HG02870 (cell line): ENCODE results near the gene ASTN2.
"Not testable (repeated sequence)": the region's sequence is repeated elsewhere in the genome, so short reads cannot be mapped to it uniquely, and the experiment has no call there.

Experiments
- ATAC-seq: cut with Tn5 transposase; IDR thresholded peaks from one replicate; pipeline ENCODE4 v1.9.1; 2021; ENCODE audit warnings: mild to moderate bottlenecking, moderate library complexity; ENCODE audit not compliant: unreplicated experiment

The ASTN2 gene

DNA sequence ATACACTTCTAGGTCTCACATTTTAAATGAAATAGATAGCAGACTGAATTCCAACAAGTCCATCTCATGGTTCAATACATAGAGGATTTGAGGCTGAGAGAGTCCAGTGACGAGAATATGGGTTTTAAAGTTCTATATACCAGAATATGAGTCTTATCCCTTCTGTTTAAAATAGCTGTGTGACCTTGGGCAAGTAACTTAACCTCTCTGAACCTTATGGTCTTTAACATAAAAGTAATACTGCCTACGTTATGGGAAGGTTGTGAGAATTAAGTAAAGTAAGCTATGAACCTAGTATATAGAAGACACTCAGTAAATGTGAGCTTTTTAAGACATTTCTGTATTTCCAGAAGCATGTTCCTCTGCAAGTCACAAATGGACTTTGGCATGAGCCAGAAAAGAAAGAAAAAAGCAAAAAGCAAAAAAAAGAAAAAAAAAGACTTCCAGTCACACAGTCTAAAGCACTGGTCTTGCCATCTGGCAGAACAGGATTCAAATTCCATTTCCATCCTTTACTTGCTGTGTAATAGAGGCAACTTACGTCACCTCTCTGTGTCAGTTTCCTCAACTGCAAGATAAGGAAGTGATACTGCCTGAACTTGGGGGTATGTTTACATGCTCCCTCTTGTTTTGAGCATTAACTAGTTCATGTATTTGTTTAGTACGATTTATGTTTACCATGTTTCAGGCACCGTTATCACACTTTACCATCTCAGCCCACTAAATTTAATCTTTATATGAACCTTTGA lies 479.5 kb downstream of the ASTN2 start:
- peak; percentile 48 for ATAC-seq

- ATAC-seq: no peak
These were observed 480.7 kb downstream of the ASTN2 start for GRCh38 chr9:116934131-116934530.

GRCh38 chr9:116933251-116933650 lies 481.6 kb downstream of the ASTN2 start:
- ATAC-seq: no peak

DNA sequence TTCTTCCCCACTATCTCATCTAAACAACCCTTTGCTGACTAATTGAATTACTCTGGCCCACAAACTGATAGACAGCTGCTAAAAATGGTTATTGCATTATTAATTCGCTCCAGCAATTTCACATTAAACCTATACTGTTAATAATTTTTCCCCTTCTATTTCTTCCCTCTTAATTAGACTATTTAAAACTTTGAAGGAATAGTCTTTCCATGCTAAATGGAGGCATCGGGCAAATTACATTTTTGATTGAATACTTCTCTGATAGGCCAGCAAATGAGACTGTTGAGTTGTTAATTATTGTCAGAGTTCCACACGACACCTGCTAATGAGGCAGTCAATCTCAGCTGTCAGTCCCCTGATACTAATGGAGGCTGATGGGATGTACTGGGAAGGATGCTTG lies 485.2 kb downstream of the ASTN2 start:
- no peak for ATAC-seq

- ATAC-seq: no peak
These were observed 486.0 kb downstream of the ASTN2 start for GRCh38 chr9:116928884-116929283.

- no peak for ATAC-seq
These were observed 486.6 kb downstream of the ASTN2 start for GRCh38 chr9:116928289-116928688.

DNA sequence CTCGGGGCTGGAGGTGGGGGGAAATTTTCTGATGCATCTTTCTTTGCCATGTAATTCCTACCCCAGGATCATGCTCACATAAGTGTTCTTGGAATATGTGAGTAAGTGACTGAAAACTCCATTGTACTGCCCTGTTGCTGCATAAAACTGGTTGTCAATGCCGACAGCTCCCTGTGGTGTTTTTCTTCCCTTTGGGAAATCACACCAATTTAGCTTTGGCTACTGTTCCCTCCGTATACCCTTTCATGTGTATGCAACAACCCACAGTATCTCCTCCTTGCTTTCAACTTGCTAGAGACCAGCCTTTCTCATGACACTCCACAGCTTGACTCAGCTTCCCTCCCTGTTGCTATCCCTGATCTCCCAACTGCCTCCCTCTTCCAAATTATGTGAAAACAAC lies 487.1 kb downstream of the ASTN2 start:
- ATAC-seq: no peak

DNA sequence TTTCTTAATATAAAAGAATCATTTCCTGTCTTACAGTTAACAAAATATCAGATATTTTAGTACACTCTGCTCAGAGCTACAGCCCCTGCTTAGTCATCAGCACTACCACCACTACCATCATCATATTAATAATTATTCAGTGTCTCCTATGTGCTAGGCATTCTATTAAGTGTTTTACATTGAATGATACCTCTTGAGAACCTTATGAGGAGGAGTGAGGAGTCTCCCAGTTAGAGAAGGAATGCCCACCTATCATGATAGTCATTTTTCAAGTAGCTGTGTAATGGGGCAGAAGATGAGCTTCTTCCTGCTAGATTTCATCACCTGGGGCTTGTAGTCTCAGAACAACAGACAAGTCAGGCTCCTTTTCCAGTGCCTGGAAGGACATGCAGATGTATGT lies 489.7 kb downstream of the ASTN2 start:
- no peak for ATAC-seq

DNA sequence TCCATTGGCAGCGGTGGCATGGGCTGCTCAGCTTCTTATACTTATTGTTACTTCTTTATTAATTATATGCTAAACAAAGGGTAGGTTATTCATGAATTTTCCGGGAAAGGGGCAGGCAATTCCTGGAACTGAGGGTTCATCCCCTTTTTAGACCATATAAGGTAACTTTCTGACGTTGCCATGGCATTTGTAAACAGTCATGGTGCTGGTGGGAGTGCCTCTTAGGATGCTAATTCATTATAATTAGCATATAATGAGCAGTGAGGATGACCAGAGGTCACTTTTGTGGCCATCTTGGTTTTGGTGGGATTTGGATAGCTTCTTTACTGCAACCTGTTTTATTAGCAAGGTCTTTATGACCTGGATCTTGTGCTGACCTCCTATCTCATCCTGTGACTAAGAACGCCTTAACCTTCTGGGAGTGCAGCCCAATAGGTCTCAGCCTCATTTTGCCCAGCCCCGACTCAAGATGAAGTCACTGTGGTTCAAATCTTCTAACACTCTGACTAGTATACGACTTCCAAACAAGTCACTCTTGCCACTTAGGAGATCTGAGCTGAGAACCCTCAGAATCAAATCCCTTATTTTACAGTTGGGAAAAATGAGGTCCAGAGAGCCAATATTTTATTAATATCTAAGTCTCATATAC lies 490.3 kb downstream of the ASTN2 start:
- ATAC-seq: no peak

- ATAC-seq: not testable (repeated sequence)
These were observed 496.9 kb downstream of the ASTN2 start for GRCh38 chr9:116917895-116918508.

- no peak for ATAC-seq
These were observed 501.3 kb downstream of the ASTN2 start for GRCh38 chr9:116913536-116913935.

- ATAC-seq: no peak
These were observed 504.7 kb downstream of the ASTN2 start for GRCh38 chr9:116910201-116910600.

GRCh38 chr9:116907989-116908388 lies 506.9 kb downstream of the ASTN2 start:
- ATAC-seq: peak; percentile 43

GRCh38 chr9:116905171-116905588 lies 509.7 kb downstream of the ASTN2 start:
- no peak for ATAC-seq

- ATAC-seq: no peak
These were observed 510.7 kb downstream of the ASTN2 start for GRCh38 chr9:116904165-116904564.

GRCh38 chr9:116901260-116901659 lies 513.6 kb downstream of the ASTN2 start:
- no peak for ATAC-seq

GRCh38 chr9:116900543-116900942 lies 514.3 kb downstream of the ASTN2 start:
- ATAC-seq: no peak

- ATAC-seq: no peak
These were observed 514.9 kb downstream of the ASTN2 start for GRCh38 chr9:116900007-116900367.

DNA sequence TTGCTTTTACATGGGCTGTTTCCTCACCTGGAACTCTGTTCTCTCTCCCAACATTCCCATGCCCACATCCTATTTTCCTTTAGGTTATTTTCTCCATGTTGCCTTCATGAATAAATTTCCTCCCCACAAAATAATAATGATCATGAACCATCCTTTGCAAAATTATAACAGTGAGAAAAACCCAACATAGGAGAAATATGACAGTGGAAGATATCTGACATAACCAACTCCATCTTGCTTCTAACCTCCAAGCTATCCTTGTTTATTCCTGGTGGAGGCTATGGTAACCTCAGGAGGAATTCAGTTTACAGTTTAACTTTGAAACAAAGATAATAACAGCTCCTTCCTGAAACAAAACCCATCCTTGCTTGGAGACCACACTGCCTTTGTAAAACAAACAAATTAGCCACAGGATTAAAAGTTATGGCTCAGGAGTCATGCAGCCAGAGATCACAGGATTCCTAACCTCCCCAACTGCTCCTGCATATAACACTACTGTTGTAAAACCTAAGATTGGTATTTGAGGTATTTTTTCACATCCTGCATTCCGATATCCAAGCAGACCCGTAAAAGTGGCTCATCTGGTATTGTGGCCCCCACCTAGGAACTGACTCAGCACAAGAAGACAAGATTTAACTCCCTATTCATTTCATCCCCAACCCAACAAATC lies 515.4 kb downstream of the ASTN2 start:
- no peak for ATAC-seq

- not testable (repeated sequence) for ATAC-seq
These were observed 516.7 kb downstream of the ASTN2 start for GRCh38 chr9:116898131-116898530.

- no peak for ATAC-seq
These were observed 517.7 kb downstream of the ASTN2 start for GRCh38 chr9:116897201-116897600.

GRCh38 chr9:116895961-116896360 lies 518.9 kb downstream of the ASTN2 start:
- ATAC-seq: no peak
